ENCODE data around the gene MPDZ. TPM values are rescaled to one million over a fixed set of nuclear protein-coding genes. Genes with fewer than 3 reads are reported as not detected.

The MPDZ gene
- total and polyA plus RNA-seq, 12 donors, result 28.0 to 100 (median 75.4) TPM

GRCh38 chr9:13061390-13061789 is 218.1 kb downstream of the MPDZ start:
- H3K4me3 ChIP-seq, result no peak overlapping the region
- no peak overlapping the region for H3K27ac ChIP-seq
- H3K36me3 ChIP-seq, result no peaks in the 10 kb centered on the region
- peaks cover 0 to 6% (median 0%) of the 10 kb centered on the region in 7 donors for H3K27me3 ChIP-seq
- ATAC-seq (no peak), DNase-seq (no peak)
- 86 to 94% methylated on average over 3 of the region's 3 CpGs for WGBS, 2 donors
- peaks cover 0 to 12% (median 0%) of the 10 kb centered on the region in 9 donors for H3K4me1 ChIP-seq
- intact Hi-C loops (cut with DNase I), result no loop called here
- TF ChIP-seq CTCF (IDR thresholded peaks at IDR 0.05), result no peak
- H3K9me3 ChIP-seq, result no peaks in the 10 kb centered on the region
